Measurements from ENCODE around the gene ERAP2.
"Not testable (repeated sequence)": the region's sequence is repeated elsewhere in the genome, so short reads cannot be mapped to it uniquely, and the experiment has no call there.

Gene ERAP2

DNA sequence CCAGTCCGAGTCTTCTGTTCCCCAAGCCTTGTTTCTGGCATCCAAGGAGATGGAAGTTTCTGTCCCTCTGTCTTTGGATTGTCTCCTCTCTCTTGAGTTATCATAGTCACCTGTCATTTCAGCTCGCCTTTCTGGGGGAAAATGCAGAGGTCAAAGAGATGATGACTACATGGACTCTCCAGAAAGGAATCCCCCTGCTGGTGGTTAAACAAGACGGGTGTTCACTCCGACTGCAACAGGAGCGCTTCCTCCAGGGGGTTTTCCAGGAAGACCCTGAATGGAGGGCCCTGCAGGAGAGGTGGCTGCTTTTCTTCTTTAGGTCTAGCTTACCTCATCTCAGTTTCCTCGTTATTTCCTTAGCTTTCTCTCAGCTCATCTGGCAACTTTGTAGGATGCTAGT is 25.1 kb downstream of the ERAP2 start:
- DNase-seq (ENCODE audit: low read depth, low spot score): no peak

DNA sequence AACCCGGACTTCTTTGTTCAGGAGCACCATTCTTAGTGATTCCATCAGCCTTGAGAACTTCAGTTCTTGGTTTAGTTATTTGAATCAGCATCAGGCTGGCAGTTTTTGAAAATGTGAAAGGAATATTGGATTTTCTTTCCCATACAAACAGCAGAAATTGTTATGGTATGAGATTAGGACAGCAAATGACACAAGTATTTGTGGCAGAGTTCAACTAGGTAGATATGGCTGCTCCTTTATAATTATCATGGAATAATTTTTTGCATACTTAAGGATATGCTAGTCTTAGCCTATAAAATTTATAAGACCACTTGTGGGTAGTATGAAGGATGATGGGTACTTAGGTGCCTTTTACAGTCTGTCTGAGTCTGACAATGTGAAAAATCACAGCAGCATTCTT is 25.5 kb downstream of the ERAP2 start:
- no peak for DNase-seq (ENCODE audit: low read depth, low spot score)

DNA sequence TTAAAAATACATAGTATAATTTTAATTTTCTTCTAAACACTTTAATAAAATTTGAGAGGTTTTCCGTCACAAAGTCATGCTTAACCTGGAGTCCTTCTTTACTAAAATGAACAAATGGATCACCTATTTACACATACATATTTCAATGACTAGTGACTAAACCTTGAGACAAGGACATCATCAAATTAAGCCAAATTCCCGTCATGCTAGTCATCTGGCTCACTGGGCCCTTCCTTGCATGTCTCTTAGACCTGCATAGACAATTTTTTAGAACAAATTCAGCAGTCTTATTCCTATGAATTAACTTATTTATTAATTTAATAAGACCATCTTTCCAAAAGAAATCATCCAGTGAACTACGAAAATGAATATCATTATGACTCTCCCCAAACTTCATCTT is 26.6 kb downstream of the ERAP2 start:
- no peak for DNase-seq (ENCODE audit: low read depth, low spot score)

DNA sequence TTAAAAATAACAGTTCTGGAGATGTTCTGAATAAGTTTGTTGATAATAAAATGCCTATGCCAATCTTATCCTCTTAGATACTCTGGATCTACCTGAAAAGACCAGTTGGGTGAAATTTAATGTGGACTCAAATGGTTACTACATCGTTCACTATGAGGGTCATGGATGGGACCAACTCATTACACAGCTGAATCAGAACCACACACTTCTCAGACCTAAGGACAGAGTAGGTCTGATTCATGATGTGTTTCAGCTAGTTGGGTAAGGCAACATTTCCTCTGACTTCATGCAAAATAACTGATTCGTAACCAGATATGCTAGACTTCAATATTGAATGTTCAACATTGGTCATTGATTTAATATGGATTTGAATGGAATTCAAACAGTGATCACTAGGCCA is 27.0 kb downstream of the ERAP2 start:
- no peak for DNase-seq (ENCODE audit: low read depth, low spot score)

DNA sequence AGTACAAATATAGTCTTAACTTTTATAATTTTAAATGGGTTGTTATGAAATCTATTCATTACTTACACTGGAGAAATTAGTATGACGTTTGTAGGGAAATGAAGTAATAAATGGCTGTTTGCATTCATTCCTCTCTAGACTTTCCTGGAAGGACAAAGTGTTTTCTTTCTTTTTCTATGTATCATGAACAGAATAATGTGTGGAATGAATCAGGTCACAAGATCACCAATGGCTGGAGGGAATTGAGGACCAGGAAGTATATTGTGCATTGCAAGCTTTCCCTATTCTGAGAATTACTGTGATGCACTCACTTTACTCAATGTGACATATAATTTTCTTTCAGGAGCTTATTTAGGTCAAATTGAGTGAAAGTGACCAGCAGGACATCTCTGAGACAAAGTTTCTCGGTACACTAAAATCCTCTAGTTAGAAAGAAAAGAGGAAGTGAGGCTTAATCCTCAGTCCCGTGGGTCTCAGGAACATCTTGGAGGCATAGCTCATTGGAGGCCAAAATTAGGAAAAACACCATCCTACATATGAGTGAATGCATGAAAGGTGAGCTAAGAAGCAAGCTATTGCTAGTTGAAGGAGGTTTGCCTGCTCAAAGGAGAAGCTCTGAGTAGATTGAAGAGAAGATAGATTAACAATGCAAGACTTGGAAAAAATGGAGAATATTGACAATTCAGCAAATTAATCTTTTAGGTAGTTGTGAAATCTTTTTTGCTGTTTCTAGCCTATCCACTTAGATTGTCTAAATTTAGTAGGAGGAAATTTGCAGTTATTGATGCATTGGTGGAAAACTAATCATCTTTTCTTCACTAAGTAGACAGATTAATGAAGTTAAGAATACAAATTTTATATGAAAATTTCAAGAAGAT is 28.0 kb downstream of the ERAP2 start:
- no peak for DNase-seq (ENCODE audit: low read depth, low spot score)

DNA sequence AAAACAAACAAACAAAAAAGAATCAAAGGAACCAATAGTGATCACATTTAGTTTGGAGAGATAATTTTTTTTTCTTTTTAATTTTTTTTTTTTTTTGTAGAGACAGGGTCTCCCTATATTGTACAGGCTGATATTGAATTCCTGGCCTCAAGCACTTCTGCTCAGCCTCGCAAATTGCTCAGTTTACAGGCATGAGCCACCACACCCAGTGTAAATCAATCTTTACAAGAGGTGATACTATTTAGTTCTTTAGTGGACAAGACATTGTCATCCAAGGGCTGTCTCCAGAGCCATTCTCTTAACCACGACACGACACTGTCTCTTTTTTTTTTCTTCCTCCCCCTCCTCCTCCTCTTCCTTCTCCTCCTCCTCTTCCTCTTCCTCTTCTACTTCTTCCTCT is 29.6 kb downstream of the ERAP2 start:
- DNase-seq (ENCODE audit: low read depth, low spot score): no peak

DNA sequence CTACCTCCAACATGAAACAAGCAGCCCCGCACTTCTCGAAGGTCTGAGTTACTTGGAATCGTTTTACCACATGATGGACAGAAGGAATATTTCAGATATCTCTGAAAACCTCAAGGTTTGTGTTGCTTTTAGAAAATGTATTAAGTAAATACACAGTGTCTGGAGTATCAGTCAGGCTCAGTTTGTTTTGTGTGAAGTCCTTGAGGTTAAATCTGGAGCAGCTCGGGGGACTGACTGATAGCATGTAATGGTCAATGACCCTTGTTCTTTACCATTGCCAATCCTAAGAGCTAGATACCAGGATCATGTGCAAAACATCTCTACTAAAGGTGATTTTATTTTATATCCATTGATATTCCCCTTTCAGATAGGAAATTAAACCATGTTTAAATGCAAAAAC is 32.7 kb downstream of the ERAP2 start:
- no peak for DNase-seq (ENCODE audit: low read depth, low spot score)

DNA sequence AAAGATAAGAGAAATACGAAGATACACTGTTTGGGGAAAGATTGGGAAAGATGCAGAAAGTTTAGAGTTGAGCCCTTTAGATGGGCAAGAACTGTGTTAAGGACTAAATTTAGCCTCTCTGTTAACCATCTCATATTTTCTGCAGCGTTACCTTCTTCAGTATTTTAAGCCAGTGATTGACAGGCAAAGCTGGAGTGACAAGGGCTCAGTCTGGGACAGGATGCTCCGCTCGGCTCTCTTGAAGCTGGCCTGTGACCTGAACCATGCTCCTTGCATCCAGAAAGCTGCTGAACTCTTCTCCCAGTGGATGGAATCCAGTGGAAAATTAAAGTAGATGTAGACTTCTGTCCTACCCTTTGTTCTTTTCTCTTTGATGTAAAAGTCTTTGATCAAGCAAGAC is 33.1 kb downstream of the ERAP2 start:
- no peak for DNase-seq (ENCODE audit: low read depth, low spot score)

DNA sequence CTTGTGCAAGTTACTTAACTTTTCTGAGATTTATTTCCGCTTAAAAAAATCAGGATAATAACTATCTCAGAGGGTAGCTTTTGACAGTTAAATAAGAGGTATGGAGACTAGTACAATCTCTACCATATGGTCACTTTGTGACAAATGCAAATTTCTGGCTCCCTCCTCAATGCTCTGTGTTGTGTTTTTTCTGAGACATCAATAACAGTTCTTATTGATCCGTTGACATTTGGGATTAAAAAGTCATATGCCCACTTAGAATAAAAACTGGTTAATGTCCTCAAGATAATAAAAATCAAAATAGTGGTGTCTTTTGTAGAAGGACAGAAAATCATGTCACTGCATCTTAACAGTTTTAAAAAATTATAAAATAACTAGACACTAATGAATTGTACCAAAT is 34.8 kb downstream of the ERAP2 start:
- no peak for DNase-seq (ENCODE audit: low read depth, low spot score)

DNA sequence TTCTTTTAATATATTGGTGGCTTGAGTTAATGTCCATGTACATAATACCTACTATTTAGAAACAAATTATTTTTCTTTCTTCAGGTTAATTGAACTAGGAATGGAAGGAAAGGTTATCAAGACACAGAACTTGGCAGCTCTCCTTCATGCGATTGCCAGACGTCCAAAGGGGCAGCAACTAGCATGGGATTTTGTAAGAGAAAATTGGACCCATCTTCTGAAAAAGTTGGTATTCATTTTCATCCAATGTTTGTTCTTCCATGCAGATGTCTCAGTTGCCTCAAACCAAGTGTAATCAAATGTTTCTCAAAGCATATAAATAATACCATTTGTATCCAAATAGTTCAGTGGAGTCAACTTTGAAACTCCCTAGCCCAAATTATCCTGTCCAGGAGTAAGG is 36.9 kb downstream of the ERAP2 start:
- no peak for DNase-seq (ENCODE audit: low read depth, low spot score)

DNA sequence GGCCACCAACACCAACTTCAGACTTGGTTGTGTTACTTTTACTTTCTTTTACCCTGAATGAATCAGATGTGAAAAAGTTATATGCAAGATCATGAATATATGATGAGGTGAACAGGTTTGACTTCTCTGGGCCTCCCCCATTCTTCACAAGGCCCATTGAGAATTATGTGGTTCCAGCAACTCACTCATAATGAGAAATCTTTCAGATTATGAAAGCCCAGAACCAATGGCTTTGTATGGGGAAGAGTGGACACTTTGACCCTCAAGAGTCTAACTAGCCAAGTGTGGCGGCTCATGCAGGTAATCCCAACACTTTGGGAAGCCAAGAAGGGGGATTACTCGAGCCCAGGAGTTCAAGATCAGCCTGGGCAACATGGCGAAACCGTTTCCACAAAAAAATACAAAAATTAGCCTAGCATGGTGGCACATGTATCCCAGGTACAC is 43.5 kb downstream of the ERAP2 start:
- no peak for DNase-seq (ENCODE audit: low read depth, low spot score)

DNA sequence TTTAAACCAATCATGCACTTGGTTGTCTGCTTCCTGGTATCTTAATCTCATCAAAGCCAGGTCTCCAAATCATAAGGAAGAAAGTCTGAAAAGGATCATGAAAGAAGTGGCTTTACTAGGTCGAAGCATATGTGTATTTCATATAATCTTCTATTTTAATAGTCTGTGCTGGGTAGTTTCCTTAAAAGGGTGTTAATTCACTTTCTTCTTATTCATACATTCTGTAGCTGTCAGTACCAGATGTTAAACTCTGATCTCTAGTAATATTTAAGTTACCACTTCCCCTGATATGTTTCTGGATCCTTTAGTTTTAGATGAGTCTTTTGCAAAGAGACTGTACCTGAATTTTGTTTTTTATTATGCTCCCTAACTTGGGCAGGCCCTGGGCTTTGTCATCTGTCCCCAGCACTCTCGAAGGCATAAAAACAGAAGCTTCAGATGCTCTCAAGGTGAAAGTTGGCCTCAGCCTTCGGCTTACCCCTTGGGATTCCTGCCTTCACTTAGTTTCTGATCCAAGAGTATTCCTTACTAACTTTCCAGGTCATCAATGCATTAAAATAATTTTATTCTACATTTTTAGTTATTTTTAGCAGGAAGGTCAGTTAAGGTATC is 44.5 kb downstream of the ERAP2 start:
- DNase-seq (ENCODE audit: low read depth, low spot score): no peak

DNA sequence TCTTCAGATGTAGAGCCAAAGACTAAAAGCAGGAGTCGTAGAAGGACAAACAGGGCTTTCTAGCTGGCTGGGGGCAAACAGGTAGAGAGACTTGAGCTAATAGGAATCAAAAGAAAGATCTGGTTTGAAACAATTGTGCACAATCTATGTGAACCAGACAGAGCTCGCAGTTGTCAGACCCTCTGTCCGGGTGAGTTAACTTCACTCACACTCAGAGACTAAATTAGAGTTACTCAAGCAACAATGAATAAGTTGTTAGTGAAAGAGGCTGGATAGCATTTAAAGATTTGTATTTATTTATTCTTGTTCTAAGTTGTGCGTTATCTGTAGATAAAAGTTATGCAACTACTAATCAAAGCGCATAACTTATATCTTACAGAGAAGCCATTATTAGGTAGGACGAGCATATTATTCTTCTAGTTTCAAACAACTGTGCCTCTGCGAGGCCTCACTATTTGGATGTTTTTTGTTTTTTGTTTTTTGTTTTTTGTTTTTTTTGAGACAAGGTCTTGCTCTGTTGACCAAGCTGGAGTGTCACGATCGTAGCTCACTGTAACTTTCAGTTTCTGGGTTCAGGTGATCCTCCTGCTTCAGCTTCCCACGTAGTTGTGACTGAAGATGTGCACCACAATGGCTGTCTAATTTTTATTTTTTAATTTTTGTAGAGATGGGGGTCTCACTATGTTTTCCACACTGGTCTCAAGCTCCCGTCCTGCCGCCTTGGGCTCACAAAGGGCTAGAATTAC is 46.4 kb downstream of the ERAP2 start:
- no peak for DNase-seq (ENCODE audit: low read depth, low spot score)

DNA sequence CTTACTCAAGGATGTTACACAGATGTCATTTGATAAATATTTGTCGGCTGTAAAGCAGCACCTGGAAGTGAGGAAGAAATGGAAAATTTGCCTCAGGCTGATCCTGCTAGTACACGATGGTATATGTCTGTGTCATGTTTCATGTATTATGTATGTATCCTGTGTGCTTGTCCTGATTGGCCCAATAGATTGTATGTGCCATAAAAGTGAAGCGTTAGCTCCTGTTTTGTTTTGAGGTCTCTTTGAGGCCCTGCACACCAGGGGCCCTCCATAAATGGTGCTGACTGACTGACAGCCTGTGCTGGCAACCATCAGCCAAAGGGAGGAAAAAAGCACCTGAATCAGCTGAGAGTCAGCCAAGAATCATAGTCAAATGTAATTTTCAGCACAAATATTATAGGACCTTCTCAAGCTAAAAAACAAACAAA is 47.7 kb downstream of the ERAP2 start:
- DNase-seq (ENCODE audit: low read depth, low spot score): no peak

DNA sequence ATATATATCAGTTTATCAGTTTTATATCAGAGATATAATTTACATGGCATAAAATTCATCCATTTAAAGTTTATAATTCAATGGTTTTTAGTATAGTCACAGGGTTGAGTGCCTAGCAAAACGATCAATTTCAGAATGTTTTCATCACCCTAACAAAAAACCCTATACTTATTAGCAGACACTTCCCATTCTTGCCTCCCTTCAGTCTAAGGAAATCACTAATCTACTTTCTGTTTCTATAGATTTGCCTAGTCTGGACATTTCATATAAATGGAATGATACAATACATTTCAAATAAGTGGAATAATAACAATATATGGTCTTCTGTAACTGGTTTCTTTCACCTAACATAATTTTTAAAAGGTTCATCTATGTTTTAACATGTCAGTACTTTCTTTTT is 50.0 kb downstream of the ERAP2 start:
- DNase-seq (ENCODE audit: low read depth, low spot score): no peak

DNA sequence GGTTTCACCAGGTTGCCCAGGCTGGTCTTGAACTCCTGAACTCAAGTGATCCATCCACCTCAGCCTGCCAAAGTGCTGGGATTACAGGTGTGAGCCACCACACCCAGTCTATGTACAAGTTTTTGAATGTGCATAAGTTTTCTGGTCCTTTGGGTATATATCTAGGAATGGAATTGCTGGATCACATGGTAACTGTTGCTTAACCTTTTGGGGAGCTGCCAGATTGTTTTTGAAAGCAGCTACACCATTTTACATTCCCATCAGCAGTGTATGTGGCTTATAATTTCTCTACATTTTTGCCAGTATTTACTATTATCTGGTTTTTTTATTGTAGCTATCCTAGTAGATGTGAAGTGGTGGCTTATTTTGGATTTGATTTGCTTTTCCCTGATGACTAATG is 50.7 kb downstream of the ERAP2 start:
- no peak for DNase-seq (ENCODE audit: low read depth, low spot score)

DNA sequence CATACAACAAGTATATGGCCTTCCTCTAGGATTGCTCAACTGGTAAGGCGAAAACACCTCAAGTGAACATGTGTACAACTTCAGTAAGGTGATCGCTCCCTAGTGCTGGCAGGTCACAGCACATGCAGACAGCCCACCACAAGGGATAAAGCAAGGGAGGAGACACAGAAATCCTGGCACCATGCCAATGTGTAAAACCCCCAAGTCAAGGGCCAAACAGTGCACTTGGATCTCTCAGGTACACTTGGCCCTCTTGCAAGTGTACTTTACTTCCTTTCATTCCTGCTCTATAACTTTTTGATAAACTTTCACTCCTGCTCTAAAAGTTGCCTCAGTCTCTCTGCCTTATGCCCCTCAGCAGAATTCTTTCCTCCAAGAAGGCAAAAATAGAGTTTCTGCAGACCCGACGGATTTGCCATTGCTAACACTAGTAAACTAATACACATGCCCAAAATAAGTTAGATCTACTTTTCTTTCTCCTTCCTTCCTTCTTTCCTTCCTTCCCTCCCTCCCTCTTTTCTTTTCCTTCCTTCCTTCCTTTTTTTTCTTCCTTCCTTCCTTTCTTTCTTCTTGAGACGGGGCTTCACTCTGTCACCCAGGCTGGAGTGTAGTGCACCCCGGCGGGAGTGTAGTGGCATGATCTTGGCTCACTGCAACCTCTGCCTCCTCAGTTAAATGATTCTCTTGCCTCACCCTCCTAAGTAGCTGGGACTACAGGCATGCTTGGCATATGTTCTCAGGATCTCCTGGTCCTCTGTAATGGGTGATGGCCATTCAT is 52.8 kb downstream of the ERAP2 start:
- DNase-seq (ENCODE audit: low read depth, low spot score): no peak

DNA sequence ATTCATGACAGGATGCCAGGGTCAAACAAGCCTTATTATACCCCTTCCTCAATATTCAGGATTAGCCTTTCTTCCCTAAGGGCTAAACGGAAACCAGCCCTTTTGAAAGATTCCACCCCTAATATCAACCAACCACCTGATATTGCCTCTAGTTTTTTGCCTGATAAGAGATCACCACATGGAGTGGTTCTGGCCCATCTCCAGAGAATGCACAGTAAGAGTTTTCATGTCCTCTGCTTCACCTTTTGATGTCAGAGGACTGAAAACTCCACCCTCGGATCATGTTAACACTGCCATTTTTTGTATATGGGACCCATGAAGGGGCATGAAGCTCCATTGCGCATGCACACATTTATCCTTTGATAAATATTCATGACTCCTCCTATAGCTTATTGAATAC is 53.8 kb downstream of the ERAP2 start:
- no peak for DNase-seq (ENCODE audit: low read depth, low spot score)

DNA sequence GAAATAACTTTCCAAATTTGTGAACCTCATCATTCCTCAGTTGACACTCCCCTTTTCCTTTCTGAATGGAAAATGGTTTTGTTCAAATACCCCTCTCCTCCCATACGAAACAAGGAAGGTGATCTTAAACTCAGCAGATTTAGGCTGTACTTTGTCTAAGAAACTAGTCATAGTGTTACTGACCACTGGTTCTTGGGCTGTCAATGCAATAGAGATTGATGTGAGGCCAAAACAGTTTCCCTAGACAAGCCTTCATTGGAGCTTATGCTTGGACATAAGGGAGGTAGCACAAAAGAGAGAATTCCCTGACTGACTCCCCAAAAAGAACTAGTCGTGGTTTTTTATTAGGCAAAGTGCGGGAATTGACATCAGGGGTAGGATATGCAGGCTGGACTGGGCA is 54.3 kb downstream of the ERAP2 start:
- DNase-seq (ENCODE audit: low read depth, low spot score): no peak

DNA sequence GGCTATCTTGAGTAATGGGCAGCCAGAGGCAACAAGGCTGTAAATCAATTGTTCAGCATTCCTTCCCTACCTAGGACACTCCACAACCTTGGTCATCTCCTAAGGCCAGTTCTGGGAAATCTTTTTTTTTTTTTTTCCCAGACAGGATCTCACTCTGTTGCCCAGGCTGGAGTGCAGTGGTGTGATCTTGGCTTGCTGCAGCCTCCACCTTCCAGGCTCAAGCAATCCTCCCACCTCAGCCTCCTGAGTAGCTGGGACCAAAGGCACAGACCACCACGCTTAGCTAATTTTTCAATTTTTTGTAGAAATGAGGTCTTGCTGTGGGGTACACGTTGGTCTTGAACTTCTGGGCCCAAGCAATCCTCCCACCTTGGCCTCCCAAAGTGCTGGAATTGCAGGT is 54.7 kb downstream of the ERAP2 start:
- DNase-seq (ENCODE audit: low read depth, low spot score): not testable (repeated sequence)

DNA sequence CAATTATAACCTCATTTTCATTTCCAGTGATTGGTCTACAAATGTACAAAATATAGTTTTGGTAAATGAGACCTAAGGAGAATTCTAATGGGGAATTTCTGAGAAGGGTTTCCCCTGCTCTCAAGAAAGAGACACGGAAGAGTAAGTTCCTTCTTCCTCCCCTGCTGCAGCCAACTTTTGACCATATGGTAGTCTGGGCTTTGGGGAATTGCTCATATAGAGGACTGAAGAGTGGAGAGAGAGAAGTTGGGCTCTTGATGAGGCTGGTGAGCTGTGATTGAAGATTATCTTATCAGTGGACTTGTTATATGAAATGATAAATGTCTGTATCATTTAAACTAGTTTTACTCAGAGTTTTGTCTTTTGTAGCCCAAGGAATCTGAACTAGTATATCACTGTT is 55.3 kb downstream of the ERAP2 start:
- no peak for DNase-seq (ENCODE audit: low read depth, low spot score)

DNA sequence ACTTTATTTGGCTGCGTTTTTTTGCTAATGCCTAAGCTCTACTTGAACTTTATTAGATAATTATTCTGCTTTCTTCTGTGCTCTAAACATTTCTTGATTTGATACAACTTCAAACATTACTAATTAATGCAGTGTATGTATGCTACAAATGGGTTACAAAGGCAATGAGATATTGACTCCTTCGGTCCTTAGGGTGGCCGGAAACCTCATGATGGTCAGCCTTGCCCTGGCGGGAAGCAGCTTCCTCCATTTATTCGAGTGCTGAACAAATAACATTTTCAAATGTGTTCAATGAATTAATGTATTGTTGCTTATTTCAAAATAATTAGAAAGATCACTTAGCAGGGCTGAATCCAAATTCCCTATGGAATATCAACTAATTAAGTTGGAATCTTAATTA is 55.7 kb downstream of the ERAP2 start:
- no peak for DNase-seq (ENCODE audit: low read depth, low spot score)

Measured in activated naive CD8-positive, alpha-beta T cell treated with anti-CD3 and anti-CD28 coated beads, Interleukin-2, amount 50 U/mL, for 16 hours (primary cell).